HG03432 (cell line): ENCODE data around the gene TCF12.

Experiments used
- ATAC-seq: cut with Tn5 transposase; IDR thresholded peaks from one replicate; pipeline ENCODE4 v1.9.1; 2021; ENCODE audit warnings: mild to moderate bottlenecking, moderate library complexity; ENCODE audit not compliant: unreplicated experiment

TCF12 gene

GRCh38 chr15:56918046-56918938 lies at the start of gene TCF12:
Gene TCF12 (plus strand): TSS chr15:56918644. CDS start chr15:56919914, 1,270 bp downstream.
- peak; percentile 75 for ATAC-seq

GRCh38 chr15:56869573-56869972 lies 48.9 kb upstream of the TCF12 start:
- no peak for ATAC-seq

- ATAC-seq: no peak
Measured at GRCh38 chr15:56871185-56871584, 47.3 kb upstream of the TCF12 start.

- ATAC-seq: no peak
Measured at GRCh38 chr15:56871867-56872266, 46.6 kb upstream of the TCF12 start.

- ATAC-seq: no peak
Measured at GRCh38 chr15:56877255-56877970, 41.0 kb upstream of the TCF12 start.

GRCh38 chr15:56879502-56879901 lies 38.9 kb upstream of the TCF12 start:
- no peak for ATAC-seq

GRCh38 chr15:56883088-56883487 lies 35.4 kb upstream of the TCF12 start:
- ATAC-seq: no peak

- no peak for ATAC-seq
Measured at GRCh38 chr15:56886363-56886931, 32.0 kb upstream of the TCF12 start.

- peak; percentile 94 for ATAC-seq
Measured at GRCh38 chr15:56886932-56887781, 31.3 kb upstream of the TCF12 start.

GRCh38 chr15:56887782-56888438 lies 30.5 kb upstream of the TCF12 start:
- ATAC-seq: no peak

- no peak for ATAC-seq
Measured at GRCh38 chr15:56890038-56890437, 28.4 kb upstream of the TCF12 start.

- ATAC-seq: no peak
Measured at GRCh38 chr15:56891852-56892440, 26.5 kb upstream of the TCF12 start.

GRCh38 chr15:56892659-56893363 lies 25.6 kb upstream of the TCF12 start:
- ATAC-seq: no peak

- no peak for ATAC-seq
Measured at GRCh38 chr15:56893364-56893678, 25.1 kb upstream of the TCF12 start.

GRCh38 chr15:56894601-56895000 lies 23.8 kb upstream of the TCF12 start:
- ATAC-seq: no peak

GRCh38 chr15:56901931-56902330 lies 16.5 kb upstream of the TCF12 start:
- no peak for ATAC-seq

- no peak for ATAC-seq
Measured at GRCh38 chr15:56906766-56907165, 11.7 kb upstream of the TCF12 start.

GRCh38 chr15:56910801-56911200 lies 7.6 kb upstream of the TCF12 start:
- ATAC-seq: no peak

- ATAC-seq: no peak
Measured at GRCh38 chr15:56913241-56913640, 5.2 kb upstream of the TCF12 start.
